Smooth muscle cell (in vitro differentiated cells): ENCODE data around the gene RBM19. TPM values are rescaled to one million over a fixed set of nuclear protein-coding genes. Genes with fewer than 3 reads are reported as not detected.

Experiments
- DNase-seq: peaks from one replicate; lab custom pipeline; 2025; ENCODE audit not compliant: unreplicated experiment; lab: John Stamatoyannopoulos, UW
- H2AFZ ChIP-seq: fragments of 200-600 bp; sonication (generic); 2 replicates; pipeline ENCODE4 v1.6.0; 2016; ENCODE audit warnings: antibody characterized with exemption, low read depth, mild to moderate bottlenecking
- H3F3A ChIP-seq: fragments of 200-600 bp; sonication (generic); 2 replicates; pipeline ENCODE4 v1.6.0; 2017; ENCODE audit warnings: antibody characterized with exemption, low read depth
- H3K27ac ChIP-seq: fragments of 200-600 bp; sonication (generic); 2 replicates; pipeline ENCODE4 v1.5.1; 2016; ENCODE audit warnings: low read depth, mild to moderate bottlenecking
- H3K27me3 ChIP-seq: fragments of 200-600 bp; sonication (generic); 2 replicates; pipeline ENCODE4 v1.6.1; 2016; ENCODE audit warnings: low read depth, mild to moderate bottlenecking
- H3K36me3 ChIP-seq: fragments of 200-600 bp; sonication (generic); 2 replicates; pipeline ENCODE4 v1.5.1; 2016; ENCODE audit warnings: low read depth
- H3K4me1 ChIP-seq: fragments of 200-600 bp; sonication (generic); 2 replicates; pipeline ENCODE4 v1.5.1; 2016; ENCODE audit warnings: low read depth
- H3K4me2 ChIP-seq: fragments of 200-600 bp; sonication (generic); 2 replicates; pipeline ENCODE4 v1.6.0; 2016; ENCODE audit warnings: mild to moderate bottlenecking
- H3K4me3 ChIP-seq: fragments of 200-600 bp; sonication (generic); 2 replicates; pipeline ENCODE4 v1.5.1; 2016; ENCODE audit warnings: mild to moderate bottlenecking
- H3K79me2 ChIP-seq: fragments of 200-600 bp; sonication (generic); 2 replicates; pipeline ENCODE4 v1.6.0; 2016; ENCODE audit warnings: low read depth, mild to moderate bottlenecking
- H3K9ac ChIP-seq: fragments of 200-600 bp; sonication (generic); 2 replicates; pipeline ENCODE4 v1.6.0; 2016; ENCODE audit warnings: low read depth
- H3K9me3 ChIP-seq: fragments of 200-600 bp; sonication (generic); replicated peaks from 2 replicates; pipeline ENCODE4 v1.5.1; 2016; ENCODE audit warnings: low read depth
- H4K20me1 ChIP-seq: fragments of 200-600 bp; sonication (generic); 2 replicates; pipeline ENCODE4 v1.6.0; 2016; ENCODE audit warnings: low read depth
- WGBS: methylation state at CpG from one replicate; pipeline ENCODE4 v1.1.7; 2016; ENCODE audit warnings: low lambda C conversion rate; 5-methylcytosine and 5-hydroxymethylcytosine counted together
- polyA plus RNA-seq: library from polyadenylated mRNA; unstranded; fragments of >200 nt; fragmentation: Nextera tagmentation; extraction: Ambion mirVana; gene quantifications from 2 replicates; pipeline ENCODE4 v1.2.1, GENCODE V29; 2016
- total RNA-seq: library from RNA; depleted of rRNA; stranded (reverse); fragments of >200 nt; gene quantifications from 2 replicates; pipeline ENCODE4 v1.2.3, GENCODE V29; 2014
- TF ChIP-seq, protein P1 (sequence below): fragments of 200-600 bp; sonication (generic); IDR thresholded peaks from 2 replicates; pipeline ENCODE4 v1.5.1; 2017; ENCODE audit warnings: borderline replicate concordance, mild to moderate bottlenecking, antibody characterized with exemption; ENCODE audit not compliant: insufficient read depth, poor library complexity, severe bottlenecking

Gene RBM19
- total and polyA plus RNA-seq, 2 experiments from 2014 or later: 12.8 to 15.9 TPM

DNA sequence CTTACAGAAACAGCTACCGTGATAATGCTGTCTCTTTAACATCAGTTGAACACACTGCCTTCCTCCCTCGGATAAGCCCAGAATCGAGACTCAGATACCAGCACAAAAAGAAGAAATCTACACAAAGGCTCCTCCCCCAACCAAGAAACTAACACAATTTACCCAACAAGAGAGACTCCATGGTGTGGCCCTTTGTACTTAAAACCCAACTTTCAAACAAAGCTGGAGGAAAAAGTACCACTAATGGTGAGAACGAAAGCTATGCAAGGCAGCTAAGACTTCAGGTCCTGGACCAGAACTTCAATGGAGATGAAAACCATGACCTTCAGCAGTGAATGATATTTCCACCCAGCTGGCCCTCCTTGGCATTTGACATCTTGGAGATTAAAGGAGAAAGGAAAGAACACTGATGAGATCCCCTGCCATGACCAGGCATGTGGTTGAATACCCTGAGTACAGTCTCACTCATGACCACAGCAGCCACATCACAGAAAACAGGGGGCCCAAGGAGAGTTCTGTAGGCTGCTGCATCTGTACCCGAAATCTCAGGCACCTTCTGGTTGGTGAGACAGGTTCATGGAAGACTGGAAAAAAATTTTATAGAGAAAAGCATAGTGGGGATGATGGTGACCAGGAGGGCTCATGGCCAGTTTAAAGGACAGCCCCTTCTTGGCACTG is 36.7 kb downstream of the RBM19 start:
- 62% methylated on average over 5 of the region's 5 CpGs for WGBS
- DNase-seq: no peak
- H3K4me3 ChIP-seq: no peak overlapping the region
- no peaks in the 10 kb centered on the region for H3K36me3 ChIP-seq
- H3K27ac ChIP-seq: no peak overlapping the region
- H3K9ac ChIP-seq: no peak overlapping the region
- H3K4me2 ChIP-seq: no peak overlapping the region
- H3K9me3 ChIP-seq: no peaks in the 10 kb centered on the region
- TF ChIP-seq, protein P1, sequence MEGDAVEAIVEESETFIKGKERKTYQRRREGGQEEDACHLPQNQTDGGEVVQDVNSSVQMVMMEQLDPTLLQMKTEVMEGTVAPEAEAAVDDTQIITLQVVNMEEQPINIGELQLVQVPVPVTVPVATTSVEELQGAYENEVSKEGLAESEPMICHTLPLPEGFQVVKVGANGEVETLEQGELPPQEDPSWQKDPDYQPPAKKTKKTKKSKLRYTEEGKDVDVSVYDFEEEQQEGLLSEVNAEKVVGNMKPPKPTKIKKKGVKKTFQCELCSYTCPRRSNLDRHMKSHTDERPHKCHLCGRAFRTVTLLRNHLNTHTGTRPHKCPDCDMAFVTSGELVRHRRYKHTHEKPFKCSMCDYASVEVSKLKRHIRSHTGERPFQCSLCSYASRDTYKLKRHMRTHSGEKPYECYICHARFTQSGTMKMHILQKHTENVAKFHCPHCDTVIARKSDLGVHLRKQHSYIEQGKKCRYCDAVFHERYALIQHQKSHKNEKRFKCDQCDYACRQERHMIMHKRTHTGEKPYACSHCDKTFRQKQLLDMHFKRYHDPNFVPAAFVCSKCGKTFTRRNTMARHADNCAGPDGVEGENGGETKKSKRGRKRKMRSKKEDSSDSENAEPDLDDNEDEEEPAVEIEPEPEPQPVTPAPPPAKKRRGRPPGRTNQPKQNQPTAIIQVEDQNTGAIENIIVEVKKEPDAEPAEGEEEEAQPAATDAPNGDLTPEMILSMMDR: no peak
- H3K4me1 ChIP-seq: peaks cover 37% of the 10 kb centered on the region
- no peaks in the 10 kb centered on the region for H3K27me3 ChIP-seq
- H2AFZ ChIP-seq: no peak overlapping the region
- H3K79me2 ChIP-seq: no peaks in the 10 kb centered on the region
- no peaks in the 10 kb centered on the region for H4K20me1 ChIP-seq
- H3F3A ChIP-seq: peaks cover 4% of the 10 kb centered on the region

DNA sequence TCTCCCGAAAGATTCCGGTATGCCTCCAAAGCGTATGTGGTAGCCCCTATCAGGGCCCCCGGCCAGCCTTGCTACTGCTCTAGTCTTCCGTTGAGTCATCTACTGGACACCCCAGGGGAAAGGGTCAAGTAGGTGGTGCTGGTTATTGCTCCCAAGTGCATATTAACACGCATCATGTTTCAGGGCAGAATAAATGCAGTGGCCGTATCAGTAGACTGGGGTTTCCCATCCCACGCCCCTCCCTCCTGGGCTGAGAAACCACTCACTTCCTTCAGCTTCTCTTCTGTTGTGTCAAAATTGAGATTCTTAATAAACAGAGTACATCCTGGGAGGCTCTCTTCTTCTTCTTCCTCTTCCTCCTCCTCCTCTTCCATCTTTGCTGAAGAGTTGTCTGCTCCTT is 39.3 kb downstream of the RBM19 start:
- DNase-seq: no peak
- no peaks in the 10 kb centered on the region for H3K9me3 ChIP-seq
- no peaks in the 10 kb centered on the region for H3K27me3 ChIP-seq
- no peak overlapping the region for H3K9ac ChIP-seq
- H4K20me1 ChIP-seq: no peaks in the 10 kb centered on the region
- no peak overlapping the region for H3K4me2 ChIP-seq
- H3K36me3 ChIP-seq: no peaks in the 10 kb centered on the region
- no peak overlapping the region for H3K4me3 ChIP-seq
- no peak overlapping the region for H3K27ac ChIP-seq
- H3F3A ChIP-seq: no peaks in the 10 kb centered on the region
- WGBS: 81% methylated on average over 8 of the region's 8 CpGs
- no peak overlapping the region for H2AFZ ChIP-seq
- TF ChIP-seq, protein P1: no peak
- peaks cover 17% of the 10 kb centered on the region for H3K4me1 ChIP-seq
- no peaks in the 10 kb centered on the region for H3K79me2 ChIP-seq

DNA sequence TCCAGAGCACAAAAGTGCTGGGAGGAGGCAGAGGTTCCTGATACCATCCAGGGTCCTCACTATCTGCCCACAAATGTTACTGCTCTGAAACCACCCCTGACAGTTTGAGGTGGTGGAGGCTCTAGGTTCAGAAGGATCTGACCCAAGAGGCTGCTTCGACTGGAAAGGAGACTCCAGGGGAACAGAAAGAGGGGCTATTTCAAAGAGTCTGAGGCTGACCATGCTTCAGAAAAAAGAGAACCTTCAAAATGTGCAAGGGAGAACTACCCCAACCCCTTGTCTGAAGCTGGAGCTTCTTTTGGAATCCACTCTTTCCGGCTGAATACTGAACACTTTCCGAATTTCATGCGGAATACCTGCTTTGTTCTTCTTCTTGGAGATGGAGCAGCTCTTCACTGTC is 41.8 kb downstream of the RBM19 start:
- no peaks in the 10 kb centered on the region for H3K36me3 ChIP-seq
- no peaks in the 10 kb centered on the region for H4K20me1 ChIP-seq
- H3K4me3 ChIP-seq: no peak overlapping the region
- no peaks in the 10 kb centered on the region for H3F3A ChIP-seq
- H3K9ac ChIP-seq: no peak overlapping the region
- H3K9me3 ChIP-seq: no peaks in the 10 kb centered on the region
- H3K27ac ChIP-seq: no peak overlapping the region
- H3K4me1 ChIP-seq: peaks cover 8% of the 10 kb centered on the region
- 72% methylated on average over 4 of the region's 4 CpGs for WGBS
- TF ChIP-seq, protein P1: no peak
- H3K4me2 ChIP-seq: no peak overlapping the region
- no peaks in the 10 kb centered on the region for H3K79me2 ChIP-seq
- H2AFZ ChIP-seq: no peak overlapping the region
- H3K27me3 ChIP-seq: no peaks in the 10 kb centered on the region
- DNase-seq: no peak

DNA sequence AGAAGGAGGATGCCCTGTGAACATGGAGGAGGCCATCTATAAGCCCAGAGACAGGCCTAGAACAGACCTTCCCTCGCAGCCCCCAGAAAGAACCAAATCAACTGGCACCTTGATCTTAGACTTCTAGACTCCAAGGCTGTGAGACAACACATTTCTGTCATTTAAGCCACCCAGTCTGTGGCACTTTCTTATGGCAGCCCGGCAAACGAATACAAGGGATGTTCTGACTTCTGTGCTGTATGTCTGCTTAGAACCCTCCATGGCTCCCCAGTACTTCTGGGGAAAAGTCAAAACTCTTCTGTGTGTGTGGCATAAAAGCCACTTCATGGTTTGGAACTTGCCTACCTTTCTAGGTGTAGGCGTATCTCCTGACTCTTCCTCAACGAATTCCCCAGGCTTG is 42.9 kb downstream of the RBM19 start:
- no peaks in the 10 kb centered on the region for H3K27me3 ChIP-seq
- no peak overlapping the region for H3K4me2 ChIP-seq
- no peaks in the 10 kb centered on the region for H3K79me2 ChIP-seq
- no peaks in the 10 kb centered on the region for H3K9me3 ChIP-seq
- 95% methylated on average over 5 of the region's 5 CpGs for WGBS
- H3K27ac ChIP-seq: no peak overlapping the region
- H3K4me1 ChIP-seq: no peaks in the 10 kb centered on the region
- TF ChIP-seq, protein P1: no peak
- no peaks in the 10 kb centered on the region for H3F3A ChIP-seq
- no peak overlapping the region for H2AFZ ChIP-seq
- no peak overlapping the region for H3K4me3 ChIP-seq
- H3K9ac ChIP-seq: no peak overlapping the region
- no peaks in the 10 kb centered on the region for H3K36me3 ChIP-seq
- no peak for DNase-seq
- H4K20me1 ChIP-seq: no peaks in the 10 kb centered on the region
